Measurements from ENCODE around the gene PITX3.
"Not testable (repeated sequence)": the region's sequence is repeated elsewhere in the genome, so short reads cannot be mapped to it uniquely, and the experiment has no call there.

The PITX3 gene

GRCh38 chr10:102255404-102255803, 14.1 kb upstream of the PITX3 start:
- no peak for DNase-seq (ENCODE audit: low read depth)

- DNase-seq (ENCODE audit: low read depth): no peak
Measured at GRCh38 chr10:102254426-102254825, 13.1 kb upstream of the PITX3 start.

- DNase-seq (ENCODE audit: low read depth): not testable (repeated sequence)
Measured at GRCh38 chr10:102252508-102252907, 11.2 kb upstream of the PITX3 start.

GRCh38 chr10:102247734-102248133, 6.4 kb upstream of the PITX3 start:
- no peak for DNase-seq (ENCODE audit: low read depth)

GRCh38 chr10:102246261-102246660, 4.9 kb upstream of the PITX3 start:
- DNase-seq (ENCODE audit: low read depth): no peak

- no peak for DNase-seq (ENCODE audit: low read depth)
Measured at GRCh38 chr10:102245932-102246251, 4.6 kb upstream of the PITX3 start.

GRCh38 chr10:102245082-102245931, 4.0 kb upstream of the PITX3 start, which contains the start of gene GBF1:
Gene GBF1 (plus strand): TSS chr10:102245532. CDS start chr10:102258939, 13,407 bp downstream.
- peak; percentile 90 for DNase-seq (ENCODE audit: low read depth)

GRCh38 chr10:102243309-102243708, 2.0 kb upstream of the PITX3 start:
- peak; percentile 51 for DNase-seq (ENCODE audit: low read depth)

- no peak for DNase-seq (ENCODE audit: low read depth)
Measured at GRCh38 chr10:102242118-102242485, 790 bp upstream of the PITX3 start.

- no peak for DNase-seq (ENCODE audit: low read depth)
Measured at GRCh38 chr10:102241032-102241443, 274 bp downstream of the PITX3 start.

- DNase-seq (ENCODE audit: low read depth): no peak
Measured at GRCh38 chr10:102240467-102241031, 763 bp downstream of the PITX3 start.

- DNase-seq (ENCODE audit: low read depth): no peak
Measured at GRCh38 chr10:102237711-102238252, 3.5 kb downstream of the PITX3 start.

GRCh38 chr10:102236006-102236405, 5.3 kb downstream of the PITX3 start:
- DNase-seq (ENCODE audit: low read depth): no peak

GRCh38 chr10:102235598-102235920, 5.8 kb downstream of the PITX3 start:
- DNase-seq (ENCODE audit: low read depth): no peak

GRCh38 chr10:102234888-102235597, 6.3 kb downstream of the PITX3 start:
- no peak for DNase-seq (ENCODE audit: low read depth)

GRCh38 chr10:102233997-102234396, 7.3 kb downstream of the PITX3 start:
- no peak for DNase-seq (ENCODE audit: low read depth)

- no peak for DNase-seq (ENCODE audit: low read depth)
Measured at GRCh38 chr10:102231357-102232318, 9.7 kb downstream of the PITX3 start.

GRCh38 chr10:102230861-102231356, 10.4 kb downstream of the PITX3 start:
- no peak for DNase-seq (ENCODE audit: low read depth)

- no peak for DNase-seq (ENCODE audit: low read depth)
Measured at GRCh38 chr10:102230264-102230860, 10.9 kb downstream of the PITX3 start.

- peak; percentile 33 for DNase-seq (ENCODE audit: low read depth)
Measured at GRCh38 chr10:102229810-102230263, 11.5 kb downstream of the PITX3 start.

- no peak for DNase-seq (ENCODE audit: low read depth)
Measured at GRCh38 chr10:102227050-102227449, 14.3 kb downstream of the PITX3 start.

All from HS-27A (cell line).